DMS 273 (cell line): ENCODE results near the gene AR.

Experiments
- DNase-seq: peaks from one replicate; lab custom pipeline; 2025; ENCODE audit not compliant: unreplicated experiment; lab: John Stamatoyannopoulos, UW

The AR gene

DNA sequence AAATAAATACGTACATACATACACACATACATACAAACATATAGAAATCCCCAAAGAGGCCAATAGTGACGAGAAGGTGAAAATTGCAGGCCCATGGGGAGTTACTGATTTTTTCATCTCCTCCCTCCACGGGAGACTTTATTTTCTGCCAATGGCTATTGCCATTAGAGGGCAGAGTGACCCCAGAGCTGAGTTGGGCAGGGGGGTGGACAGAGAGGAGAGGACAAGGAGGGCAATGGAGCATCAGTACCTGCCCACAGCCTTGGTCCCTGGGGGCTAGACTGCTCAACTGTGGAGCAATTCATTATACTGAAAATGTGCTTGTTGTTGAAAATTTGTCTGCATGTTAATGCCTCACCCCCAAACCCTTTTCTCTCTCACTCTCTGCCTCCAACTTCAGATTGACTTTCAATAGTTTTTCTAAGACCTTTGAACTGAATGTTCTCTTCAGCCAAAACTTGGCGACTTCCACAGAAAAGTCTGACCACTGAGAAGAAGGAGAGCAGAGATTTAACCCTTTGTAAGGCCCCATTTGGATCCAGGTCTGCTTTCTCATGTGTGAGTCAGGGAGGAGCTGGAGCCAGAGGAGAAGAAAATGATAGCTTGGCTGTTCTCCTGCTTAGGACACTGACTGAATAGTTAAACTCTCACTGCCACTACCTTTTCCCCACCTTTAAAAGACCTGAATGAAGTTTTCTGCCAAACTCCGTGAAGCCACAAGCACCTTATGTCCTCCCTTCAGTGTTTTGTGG is 180.7 kb downstream of the AR start:
- no peak for DNase-seq

DNA sequence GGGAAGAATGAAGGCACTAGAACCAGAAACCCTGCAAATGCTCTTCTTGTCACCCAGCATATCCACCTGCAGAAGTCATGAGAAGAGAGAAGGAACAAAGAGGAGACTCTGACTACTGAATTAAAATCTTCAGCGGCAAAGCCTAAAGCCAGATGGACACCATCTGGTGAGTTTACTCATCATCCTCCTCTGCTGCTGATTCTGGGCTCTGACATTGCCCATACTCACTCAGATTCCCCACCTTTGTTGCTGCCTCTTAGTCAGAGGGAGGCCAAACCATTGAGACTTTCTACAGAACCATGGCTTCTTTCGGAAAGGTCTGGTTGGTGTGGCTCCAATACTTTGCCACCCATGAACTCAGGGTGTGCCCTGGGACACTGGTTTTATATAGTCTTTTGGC is 181.7 kb downstream of the AR start:
- DNase-seq, result no peak

DNA sequence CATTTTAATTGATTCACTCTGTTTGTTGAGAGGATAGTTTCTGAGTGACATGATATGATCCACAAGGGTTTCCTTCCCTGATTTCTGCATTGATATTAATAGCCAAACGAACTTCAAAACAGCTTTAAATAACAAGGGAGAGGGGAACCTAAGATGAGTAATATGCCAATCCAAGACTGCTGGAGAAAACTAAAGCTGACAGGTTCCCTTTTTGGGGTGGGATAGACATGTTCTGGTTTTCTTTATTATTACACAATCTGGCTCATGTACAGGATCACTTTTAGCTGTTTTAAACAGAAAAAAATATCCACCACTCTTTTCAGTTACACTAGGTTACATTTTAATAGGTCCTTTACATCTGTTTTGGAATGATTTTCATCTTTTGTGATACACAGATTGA is 182.2 kb downstream of the AR start:
- DNase-seq, result no peak

DNA sequence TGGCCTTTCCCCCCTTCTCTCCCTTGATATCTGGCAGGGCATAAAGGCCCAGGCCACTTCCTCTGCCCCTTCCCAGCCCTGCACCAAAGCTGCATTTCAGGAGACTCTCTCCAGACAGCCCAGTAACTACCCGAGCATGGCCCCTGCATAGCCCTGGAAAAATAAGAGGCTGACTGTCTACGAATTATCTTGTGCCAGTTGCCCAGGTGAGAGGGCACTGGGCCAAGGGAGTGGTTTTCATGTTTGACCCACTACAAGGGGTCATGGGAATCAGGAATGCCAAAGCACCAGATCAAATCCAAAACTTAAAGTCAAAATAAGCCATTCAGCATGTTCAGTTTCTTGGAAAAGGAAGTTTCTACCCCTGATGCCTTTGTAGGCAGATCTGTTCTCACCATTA is 183.8 kb downstream of the AR start:
- DNase-seq, result no peak

DNA sequence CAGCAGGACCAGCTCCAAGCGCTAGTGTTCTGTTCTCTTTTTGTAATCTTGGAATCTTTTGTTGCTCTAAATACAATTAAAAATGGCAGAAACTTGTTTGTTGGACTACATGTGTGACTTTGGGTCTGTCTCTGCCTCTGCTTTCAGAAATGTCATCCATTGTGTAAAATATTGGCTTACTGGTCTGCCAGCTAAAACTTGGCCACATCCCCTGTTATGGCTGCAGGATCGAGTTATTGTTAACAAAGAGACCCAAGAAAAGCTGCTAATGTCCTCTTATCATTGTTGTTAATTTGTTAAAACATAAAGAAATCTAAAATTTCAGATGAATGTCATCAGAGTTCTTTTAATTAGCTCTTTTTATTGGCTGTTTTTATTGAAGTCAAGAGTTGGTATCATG is 186.5 kb downstream of the AR start:
- no peak for DNase-seq

DNA sequence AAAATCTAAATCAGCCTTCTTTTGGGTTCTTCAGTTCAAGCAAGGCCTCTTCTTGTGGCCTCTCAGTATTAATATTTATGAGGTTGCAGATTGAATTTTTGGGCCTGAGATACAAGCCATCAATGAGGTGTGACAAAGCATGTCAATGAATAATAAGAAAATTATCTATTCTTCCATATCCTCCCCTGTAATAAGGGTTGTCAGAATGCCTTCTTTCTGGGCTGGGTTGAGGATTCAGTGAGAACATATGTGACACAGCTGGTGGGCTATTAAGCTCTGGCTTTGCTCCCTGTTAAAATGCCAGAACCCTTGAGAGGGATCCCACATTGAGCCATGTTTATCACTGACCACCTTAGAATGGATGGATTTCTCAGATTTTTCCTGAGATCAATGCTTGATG is 187.2 kb downstream of the AR start:
- DNase-seq, result no peak

DNA sequence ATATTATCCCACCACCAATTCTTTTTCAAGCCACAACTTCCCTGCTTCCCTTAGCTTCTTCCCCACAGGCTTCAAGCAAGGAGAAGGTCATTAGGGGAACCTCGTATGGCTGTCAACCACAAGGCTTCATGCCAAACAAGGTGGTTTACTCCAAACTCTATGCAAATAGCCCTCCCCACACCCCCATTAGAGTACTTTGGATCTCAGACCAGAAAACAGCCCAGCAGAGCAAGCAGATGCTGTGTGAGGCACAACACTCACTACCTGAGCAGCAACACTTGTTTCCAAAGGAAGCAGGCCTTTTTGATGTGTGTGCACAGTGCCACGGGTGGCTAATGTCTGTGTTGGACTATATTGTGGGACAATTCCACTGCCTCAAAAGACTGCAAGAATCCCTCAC is 189.0 kb downstream of the AR start:
- no peak for DNase-seq

DNA sequence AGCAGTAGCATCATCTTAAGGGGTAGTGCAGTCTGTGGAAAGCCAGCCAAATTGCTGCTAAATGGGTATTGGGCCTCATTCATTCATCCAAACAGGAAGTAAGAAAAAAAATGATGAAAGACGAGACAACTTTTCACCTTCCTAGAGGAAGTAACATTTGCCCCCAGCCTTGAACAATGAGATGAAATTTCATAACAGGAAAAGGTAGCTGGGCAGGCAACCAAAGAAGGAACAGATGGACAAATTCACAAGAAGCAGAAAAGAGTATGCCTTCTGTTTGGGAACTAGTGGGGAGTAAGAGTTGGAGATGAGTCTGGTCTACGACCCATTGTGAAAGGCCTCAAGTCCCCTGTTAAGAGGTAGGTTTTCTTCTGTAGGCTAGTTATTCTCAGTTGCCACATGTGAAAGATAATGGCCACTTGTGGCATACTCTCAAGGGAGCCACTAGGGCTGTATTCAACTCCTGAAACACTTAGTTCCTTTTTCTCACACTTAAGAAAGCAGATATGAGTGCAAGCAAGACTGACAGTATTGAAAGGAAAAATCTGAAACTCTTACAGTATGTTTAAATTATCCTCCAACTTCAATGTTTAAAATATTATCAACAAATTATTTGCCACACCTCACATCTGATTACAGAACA is 190.4 kb downstream of the AR start:
- DNase-seq, result no peak

DNA sequence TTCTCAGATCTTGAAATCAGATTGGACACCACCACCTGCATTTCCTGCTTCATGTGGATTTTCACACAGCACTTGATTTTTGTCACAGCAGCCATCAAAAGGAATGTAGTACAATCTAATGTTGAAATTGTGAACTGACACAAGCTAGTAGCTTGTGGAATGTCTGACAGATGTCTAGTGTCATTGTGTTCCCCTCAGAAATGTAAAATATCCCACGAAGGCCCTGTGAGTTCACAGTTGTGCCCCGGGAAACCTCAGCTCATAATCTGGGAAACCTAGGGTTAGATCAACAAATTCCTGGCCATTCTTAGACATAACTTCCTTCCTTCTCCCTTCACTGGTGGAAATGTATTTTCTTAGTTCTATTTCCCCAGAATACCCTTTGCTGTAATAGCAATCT is 205.7 kb downstream of the AR start:
- DNase-seq, result no peak

DNA sequence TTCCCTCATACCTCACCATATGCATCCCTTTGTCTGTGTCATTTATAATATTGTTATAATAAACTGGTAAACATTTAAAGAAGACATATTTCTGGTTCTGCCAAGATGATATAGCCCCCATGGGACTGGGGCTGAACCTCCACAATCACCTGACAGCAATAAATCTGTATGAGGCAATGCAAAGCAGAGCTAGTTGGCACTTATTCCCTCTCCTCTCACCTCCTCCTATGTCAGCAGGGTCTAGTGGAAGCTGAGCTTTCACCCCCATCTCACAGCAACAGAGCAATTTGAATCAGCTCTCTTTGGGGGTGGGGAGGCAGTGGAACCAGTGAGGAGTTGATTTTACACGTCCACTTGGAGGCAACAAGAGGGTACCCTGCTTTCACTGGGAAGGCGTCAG is 206.9 kb downstream of the AR start:
- no peak for DNase-seq

DNA sequence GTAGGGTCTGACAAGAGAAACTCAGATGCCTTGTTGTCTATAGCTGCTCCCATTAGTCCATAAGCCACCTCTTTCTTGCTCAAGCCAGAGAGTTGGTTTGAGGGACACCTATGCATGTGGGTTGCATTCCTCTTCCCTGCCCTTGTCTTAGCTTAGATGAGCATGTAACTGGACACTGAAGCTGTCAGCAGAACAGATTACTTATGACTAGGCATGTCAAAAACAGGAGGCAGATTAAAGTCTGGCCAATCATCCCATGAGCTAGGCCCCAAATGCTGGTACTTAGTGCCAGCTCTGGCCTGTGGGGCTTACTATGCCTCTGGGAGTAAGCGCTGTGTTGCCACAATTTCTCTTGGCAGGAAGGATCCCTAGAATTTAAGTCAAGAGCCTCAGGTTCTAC is 215.2 kb downstream of the AR start:
- no peak for DNase-seq

DNA sequence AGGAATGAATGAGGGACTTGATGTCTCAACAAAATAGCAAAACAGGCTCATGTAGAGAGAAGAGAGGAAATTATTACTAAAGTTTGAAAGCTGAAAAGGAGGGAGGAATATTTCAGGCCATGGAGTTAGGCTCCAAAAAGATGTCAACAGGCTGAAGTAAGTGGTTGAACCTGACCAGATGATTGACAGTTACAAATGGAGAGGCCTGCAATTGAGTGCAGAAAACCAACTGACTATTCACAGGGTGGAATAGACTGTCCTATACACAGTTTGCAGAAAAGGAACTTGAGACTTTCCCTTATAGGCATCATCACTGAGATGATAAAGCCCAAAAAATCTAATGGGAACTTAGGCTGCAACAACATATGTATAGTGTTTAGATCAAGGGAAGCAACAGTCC is 233.3 kb downstream of the AR start:
- DNase-seq, result no peak

DNA sequence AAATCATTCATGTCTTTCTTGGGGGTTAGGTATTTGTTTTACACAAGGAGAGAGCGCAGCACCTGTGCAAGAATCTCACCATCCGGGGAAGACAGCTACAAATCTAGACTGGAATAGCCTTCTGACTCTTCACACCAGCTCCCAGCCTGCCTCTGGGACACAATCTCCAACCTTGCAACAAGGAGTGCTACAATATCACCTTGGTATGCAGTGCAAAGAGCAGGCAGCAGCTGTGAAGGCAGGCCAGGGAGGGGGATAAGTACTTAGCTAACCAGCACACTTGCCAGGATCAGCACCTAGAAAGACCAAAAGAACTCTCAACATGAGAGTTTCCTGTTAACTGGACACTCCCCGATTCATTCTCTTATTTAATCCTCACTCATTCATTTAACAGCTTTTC is 235.3 kb downstream of the AR start:
- no peak for DNase-seq
